OCI-M2 (cell line): ENCODE measurements around the gene RECQL5.

Experiments used
- DNase-seq: peaks from one replicate; lab custom pipeline; 2025; ENCODE audit not compliant: unreplicated experiment; lab: John Stamatoyannopoulos, UW

Gene RECQL5

DNA sequence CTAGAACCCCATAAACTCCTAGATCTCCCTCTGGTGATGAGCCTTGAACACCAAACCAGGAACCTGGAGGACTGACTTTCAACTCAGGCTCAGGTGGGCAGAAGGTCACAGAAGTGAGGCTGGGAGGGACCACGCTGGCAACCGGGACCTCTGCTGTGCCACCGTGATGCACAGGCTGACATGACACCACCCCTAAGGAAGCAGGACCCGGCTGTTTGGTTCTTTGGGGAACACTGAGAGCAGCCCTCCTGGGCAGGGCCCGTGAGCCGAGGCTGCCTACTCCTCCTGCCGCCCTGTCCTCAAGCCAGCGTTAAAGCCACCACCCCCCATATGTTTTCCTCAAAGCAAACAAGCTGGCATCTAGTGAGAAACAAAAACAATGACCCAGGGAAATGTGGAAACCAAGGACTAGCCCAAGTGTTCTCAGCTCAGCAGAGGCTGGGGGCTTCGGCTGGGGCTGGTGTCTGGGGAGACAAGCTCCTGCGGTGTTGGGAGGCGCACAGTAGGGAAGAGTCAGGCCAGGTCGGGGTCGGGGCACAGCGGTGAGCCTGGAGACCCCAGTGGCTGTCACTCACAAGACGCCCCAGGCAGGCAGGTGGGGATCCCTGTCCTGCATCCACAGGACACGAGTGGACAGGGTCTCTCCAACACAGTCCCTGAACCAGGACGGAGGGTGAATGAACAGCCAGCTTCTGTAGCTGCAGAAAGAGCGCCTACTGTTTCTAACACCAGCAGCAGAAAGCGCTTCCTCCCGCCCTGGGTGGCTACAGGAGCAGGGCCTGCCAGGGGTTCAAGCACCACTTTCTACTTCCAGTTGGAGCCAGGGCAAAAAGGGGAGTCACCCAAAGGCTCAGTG, 32.0 kb downstream of the RECQL5 start:
- no peak for DNase-seq

DNA sequence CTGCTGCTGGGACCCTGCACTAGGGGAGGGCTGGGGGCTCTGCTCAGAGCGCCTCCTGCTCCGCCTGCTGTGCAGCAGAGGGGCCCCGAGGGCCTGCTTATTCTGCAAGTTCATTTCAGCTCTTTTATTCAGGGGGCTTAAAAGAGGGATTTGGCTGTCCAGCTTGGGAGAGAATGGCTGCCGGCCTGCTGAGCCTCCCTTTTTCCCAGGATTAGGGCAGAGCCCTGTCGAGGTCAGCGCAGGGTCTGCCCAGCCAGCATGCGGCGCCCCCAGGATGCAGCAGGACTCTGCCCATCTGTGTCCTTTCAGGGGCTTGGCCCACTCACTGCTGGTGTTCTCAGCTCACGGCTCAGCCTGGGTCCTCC, 32.6 kb downstream of the RECQL5 start:
- no peak for DNase-seq

DNA sequence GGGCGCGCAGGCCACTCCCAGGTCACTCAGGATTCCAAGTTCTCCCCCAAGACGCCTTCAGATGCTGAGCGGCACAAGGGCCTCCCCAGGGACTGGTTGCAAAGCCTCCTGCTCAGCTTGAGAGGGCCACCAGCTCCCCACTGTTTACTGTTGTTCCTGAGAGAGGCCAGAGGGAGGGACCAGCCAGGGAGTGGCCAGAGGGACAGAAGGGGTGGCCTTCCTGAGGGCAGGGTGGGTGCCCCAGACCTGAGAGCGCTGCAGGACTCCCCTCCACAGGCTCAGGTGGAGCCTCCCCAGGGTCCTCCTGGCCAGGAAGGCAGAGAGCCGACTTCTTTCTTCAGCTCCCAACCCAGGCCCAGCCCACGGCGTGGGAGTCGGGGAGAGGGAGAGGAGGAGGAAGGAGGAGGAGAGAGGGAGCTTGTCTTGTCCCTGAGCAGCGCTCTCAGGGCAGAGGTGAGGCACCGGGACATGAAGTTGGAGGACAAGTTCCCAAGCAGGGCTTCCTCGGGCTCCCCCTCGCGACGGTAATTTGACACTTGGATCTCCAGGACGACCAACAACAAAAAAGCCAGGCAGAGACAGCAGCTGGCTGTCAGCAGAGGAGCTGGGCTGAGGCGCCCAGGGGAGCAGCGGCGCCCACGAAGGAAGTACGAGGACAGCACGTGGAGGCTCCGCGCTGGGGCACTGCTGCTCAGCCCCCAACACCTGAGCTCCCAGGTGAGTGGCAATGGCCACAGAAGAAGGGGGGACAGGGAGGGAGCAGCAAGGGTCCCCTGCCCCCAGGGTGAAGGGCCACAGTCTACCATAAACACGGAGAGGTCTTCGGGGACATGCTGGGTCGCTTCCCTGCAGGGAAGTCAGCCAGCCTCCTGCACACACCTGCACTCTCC, 33.2 kb downstream of the RECQL5 start:
- DNase-seq: peak; percentile 16

DNA sequence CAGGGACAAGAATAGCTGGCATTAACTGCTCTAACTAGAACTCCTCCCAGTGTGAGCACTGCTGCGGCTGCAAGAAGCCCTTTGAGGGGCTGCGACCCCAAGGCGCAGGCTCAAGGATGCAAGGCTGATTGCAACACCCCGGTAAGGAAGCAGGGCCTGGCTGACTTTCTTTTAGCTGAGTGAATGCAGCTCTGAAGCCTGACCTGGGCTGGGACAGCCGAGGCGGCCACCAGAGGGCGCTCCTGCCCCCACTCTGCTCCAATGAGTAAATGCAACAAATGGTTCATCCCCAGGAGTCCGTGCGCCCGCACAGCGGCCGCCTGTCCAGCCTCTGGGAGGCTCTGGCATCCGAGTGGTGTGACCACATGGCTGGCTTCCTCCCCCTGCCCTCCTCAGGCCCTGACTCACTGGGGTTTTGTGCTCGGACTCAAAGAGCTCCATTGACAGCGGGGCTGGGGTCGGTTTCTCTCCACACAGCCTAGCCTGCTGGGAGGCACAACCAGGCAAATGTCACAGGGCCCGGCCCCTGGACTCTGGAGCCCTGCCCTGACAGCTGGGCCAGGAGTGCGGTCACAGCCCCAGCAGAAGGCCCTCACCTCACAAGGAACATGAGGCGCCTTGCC, 34.0 kb downstream of the RECQL5 start, which contains the start of gene SMIM5:
Gene SMIM5 (plus strand): TSS at position 572 of the 623 bp plus-strand sequence. CDS start 6,768 bp downstream, outside the sequence.
- DNase-seq: no peak

DNA sequence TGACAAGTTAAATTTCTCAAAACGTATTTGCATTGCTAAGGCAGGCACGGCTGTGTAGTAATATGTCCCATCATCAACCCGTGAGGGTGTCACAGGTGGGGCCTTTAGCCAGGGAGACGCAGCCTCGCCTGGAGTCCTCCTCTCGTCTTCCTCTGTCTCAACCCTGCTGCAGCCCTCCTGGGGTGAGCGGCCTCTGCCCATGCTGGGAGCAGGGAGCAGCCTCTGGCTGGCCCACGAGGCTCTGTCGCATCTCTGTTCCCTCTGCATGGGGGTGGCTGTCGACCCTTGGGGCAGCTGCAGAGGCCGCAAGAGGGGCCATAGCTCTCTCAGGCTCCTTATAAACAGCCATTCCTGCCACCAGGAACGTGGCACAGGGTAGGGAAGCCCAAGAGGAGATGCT, 34.5 kb downstream of the RECQL5 start:
- DNase-seq: no peak

DNA sequence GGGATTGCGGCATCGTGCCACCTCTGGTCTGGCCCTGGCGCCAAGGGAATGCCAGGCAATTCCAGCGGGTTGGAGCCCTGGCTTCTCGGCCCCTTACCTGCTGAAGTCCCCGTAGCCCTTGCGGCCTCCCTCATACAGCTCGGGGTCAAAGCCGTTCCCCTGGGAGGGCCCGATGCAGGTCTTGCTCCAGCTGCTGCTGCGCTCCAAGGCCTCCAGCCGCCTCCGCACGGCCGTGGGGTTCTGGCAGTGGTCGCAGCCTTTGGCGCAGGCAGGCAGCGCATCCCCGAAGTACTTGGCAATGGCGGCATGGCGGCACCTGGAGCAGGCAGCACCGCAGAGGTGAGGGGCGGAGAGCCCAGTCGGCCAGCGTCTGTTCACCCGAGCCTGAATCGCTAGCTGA, 35.6 kb downstream of the RECQL5 start:
- DNase-seq: no peak

DNA sequence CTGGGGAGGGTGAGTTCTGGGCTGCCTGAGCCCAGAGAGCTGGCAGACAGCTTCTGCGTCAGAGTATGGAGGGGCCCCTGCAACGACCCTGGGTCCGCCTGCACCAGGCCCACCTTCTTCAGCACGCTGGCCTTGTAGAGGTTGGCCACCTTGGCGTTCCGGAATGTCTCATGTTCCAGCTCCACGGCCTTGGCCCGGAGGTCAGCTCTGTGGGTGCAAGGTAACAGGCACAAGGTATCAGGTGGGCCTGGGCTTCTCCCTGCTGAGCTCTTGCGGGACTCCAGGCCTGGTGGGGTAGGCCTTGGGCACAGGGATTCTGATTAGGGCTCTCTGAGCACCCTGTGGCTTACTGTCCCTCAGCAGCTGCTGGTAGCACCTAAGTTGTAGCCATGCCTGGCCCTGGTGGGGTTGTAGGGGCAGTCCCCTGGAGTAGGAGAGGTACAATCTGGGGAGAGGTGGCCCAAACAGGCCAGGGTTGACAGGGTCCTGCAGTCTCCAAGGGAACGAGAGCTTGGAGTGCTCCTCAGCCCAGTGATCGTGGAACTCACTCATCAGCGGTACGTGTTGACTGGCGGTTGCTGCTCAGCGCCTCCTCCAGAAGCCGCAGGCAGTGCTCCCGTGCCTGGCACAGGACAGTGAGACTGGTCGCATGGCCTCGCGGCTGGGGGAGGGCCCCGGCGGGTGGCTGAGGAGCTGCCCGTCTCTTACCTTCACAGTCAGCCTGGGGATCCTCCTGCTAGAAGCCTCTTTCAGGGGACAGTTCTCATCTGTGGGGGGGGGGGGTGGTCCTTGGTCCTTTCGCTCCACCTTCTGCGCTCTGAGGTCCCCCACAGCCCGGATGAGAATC, 36.7 kb downstream of the RECQL5 start:
- no peak for DNase-seq

DNA sequence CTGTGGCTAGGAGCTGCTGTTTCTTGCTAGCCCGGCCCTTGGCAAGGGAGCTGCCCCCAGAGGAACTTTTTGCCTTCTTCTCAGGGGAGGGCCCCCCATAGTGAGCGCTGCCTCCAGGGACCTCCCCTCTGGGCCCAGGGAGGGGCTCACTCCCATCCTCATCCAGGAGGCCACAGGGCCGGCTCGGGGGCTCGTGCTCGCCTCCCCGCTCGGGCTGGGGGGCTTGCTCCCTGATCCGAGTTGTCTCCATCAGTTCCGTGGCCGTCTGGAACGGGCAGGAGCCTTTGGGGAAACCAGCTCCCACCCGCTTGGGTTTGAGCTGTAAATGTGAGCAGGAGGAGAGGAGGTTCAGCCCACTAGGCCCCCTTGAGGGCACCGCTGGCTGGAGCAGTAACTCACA, 37.8 kb downstream of the RECQL5 start:
- no peak for DNase-seq

DNA sequence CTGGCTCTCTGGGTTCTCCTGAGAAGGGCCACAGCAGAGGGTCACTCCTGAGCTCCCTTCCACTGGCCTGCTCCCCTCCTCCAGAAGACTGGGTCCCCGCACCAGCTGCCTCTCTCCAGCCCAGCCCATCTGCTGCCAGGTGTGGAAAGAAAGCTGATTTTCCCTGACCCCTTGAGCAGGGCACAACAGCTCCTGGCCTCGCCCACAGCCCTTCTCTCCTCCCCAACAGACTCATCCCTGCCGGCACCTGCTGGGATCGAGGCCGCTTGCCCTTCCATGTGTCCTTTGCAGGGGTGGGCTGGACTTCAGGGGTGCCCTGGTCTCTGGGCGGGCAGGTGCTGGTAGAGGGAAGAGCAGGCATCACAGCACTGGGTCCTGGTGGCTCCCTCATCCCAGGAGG, 38.5 kb downstream of the RECQL5 start:
- DNase-seq: no peak

DNA sequence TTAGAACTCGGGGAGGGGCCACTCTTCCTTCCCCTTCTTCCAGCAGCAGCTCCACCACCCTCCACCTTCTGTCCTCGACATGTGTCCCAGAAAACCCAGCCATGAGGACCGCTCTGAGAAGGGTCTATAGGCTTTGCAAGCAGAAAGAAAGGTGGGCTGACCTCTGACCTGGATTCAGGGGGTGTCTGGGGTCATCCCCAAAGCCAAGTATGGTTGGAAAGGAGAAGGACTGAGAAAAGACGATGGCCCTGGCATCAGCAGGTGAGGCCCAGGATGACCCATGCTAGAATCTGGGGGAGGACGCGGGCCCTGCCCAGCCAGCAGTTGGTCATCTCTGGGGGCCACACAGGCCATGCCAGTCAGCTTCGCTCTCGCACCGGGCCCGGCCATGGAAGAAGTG, 39.9 kb downstream of the RECQL5 start:
- DNase-seq: no peak

DNA sequence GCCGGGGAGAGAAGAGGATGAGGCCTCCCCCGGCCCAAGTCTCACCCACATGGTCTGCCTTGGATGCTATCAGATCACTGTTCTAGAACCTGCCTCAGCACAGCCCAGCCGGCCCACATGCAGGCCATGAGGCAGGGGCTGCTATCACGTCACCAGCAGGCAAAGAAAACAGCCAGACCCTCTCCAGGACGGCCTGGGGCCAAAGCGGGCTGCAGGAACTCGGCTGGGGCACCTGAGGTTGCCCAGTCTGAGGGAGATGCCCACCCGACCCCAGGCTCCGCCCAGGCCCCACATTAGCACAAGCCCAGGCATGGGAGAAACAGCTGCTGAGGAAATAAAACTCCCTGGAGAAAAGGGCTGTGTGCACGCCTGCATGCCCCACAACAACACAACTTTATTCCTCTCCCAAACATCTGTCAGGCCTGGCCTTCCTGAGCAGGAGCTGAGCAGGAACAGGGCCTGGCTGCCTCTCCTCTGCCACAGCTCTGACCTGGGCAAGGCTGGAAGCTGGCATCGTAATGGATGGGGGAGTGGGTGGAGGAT, 40.4 kb downstream of the RECQL5 start:
- DNase-seq: no peak

DNA sequence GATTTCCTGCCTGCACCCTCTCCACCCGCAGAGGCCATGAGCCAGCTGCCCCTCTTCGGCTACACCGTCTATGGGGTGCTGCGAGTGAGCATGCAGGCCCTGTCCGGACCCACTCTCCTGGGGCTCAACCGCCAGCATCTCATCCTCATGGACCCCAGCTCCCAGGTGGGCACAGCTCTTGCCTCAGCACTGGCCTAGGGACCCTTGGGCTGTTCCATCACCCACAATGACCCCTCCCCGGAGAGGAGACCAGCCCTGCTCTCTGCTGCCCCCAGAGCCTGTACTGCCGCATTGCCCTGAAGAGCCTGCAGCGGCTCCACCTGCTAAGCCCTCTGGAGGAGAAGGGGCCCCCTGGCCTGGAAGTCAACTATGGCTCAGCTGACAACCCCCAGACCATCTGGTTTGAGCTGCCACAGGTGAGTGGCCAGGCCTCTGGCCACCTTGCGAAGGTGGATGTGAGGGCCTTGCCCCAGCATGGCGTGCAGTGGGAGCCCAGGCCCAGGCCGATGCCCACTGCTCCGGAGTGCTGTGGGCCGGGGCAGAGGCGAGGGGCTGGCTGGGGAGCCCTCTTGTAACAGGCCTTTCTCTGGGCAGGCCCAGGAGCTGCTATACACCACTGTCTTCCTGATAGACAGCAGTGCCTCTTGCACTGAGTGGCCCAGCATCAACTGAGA, 41.0 kb downstream of the RECQL5 start:
- no peak for DNase-seq

DNA sequence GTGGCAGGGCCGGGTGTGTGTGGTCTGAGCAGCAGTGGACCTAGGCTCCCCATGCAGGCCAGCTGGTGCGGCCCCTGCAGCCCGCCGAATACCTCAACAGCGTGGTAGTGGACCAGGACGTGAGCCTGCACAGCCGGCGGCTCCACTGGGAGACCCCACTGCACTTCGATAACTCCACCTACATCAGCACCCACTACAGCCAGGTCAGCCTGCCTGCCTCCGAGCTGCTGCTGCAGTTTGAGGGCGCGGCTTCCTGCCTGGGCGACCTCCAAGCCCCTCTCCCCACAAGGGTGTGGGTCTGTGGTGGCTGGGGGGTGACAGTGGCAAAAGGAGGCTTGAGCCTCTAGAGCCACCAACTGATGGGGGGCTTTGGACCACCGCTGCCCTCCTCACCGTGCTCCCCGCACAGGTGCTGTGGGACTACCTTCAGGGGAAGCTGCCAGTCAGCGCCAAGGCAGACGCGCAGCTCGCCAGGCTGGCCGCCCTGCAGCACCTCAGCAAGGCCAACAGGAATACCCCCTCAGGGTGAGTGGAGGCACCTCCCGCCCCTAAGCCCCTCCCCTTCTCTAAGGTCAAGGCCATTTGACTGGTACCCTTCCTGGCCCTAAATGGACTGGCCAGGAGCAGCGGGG, 42.1 kb downstream of the RECQL5 start:
- no peak for DNase-seq

DNA sequence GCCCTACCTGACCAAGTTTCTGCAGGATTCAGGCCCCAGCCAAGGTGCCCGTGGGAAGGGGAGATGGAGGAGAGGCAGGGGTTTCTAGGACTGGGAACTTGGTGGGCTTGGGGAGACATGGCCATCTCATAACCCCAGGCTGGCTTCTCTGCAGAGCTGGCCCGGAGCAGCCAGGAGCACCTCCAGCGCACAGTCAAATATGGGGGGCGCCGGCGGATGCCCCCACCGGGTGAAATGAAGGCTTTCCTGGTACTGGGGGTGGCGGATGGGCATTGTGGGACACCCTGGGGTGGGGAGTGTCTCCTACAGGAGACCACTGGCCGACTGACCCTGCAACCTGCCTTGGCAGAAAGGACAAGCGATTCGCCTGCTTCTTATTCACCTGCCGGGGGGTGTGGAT, 42.9 kb downstream of the RECQL5 start:
- DNase-seq: no peak

DNA sequence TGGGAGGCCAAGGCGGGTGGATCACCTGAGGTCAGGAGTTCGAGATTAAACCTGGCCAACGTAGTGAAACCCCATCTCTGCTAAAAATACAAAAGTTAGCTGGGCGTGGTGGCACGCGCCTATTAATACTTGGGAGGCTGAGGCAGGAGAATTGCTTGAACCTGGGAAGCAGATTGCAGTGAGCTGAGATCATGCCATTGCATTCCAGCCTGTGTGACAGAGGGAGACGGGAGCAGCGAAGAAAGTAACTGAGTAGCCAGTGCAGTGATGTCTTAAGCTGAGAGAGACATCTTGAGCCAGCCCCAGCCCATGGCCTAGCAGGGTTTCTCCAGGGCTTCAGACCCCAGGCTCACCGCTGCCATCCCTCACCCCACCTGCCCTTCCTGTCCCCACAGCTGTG, 43.6 kb downstream of the RECQL5 start:
- DNase-seq: no peak

DNA sequence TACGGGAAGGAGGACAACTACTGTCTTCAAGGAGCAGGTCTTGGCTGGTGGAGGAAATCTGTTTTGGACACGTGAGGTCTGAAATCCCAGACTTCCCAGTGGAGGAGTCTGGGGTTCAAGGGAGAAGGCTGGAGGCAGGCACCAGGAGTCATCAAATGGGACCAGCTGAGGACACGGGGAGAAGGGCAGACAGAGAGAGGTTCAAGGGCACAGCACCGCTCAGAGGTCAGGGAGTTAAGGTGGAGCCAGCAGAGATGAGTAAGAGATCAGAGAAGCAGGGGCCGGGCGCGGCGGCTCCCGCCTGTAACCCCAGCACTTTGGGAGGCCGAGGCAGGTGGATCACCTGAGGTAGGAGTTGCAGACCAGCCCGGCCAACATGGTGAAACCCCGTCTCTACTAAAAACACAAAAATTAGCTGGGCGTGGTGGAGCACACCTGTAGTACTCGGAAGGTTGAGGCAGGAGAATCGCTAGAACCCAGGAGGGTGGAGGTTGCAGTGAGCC, 44.1 kb downstream of the RECQL5 start:
- no peak for DNase-seq

DNA sequence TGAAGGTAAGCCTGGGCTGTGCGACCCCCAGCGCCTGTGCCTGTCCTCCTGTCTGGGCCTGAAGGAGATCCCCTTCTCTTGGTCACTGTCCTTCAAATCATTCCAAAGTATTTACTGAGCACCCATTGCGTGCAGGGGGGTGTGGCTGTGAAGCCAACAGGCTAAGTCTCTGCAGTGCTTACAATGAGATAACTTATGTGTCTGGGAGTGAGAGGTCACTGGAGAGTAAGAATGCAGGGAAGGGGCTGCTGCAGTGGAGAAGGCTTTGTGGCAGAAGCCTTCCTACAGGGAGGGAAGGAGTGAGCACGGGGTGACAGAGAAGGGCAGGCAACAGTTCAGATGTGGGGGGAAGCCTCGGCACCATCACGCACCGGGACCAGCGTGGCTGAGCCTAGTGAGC, 44.9 kb downstream of the RECQL5 start:
- no peak for DNase-seq

DNA sequence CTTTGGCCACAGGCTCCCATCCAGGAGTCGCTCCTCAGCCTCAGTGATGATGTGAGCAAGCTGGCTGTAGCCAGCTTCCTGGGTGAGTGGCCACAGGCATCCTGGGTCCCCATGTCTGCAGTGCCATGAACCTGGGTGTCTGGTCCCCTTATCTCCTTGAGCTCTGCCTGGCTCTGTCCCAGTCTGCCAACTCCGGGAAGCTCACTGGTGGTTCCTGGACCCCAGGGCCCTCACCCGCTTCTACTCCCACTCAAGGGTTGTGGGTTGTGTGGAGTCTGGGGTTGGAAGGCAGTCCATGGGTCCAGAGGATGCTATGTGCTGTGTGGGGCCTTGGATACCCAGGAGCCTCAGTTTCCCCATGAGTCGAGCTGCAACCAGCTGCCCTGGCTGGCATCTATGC, 45.5 kb downstream of the RECQL5 start:
- no peak for DNase-seq
